NCI-H2029 (cell line): Measurements from ENCODE around the gene GATA5.

Source experiments
- DNase-seq: peaks from one replicate; lab custom pipeline; 2025; lab: John Stamatoyannopoulos, UW

The GATA5 gene

DNA sequence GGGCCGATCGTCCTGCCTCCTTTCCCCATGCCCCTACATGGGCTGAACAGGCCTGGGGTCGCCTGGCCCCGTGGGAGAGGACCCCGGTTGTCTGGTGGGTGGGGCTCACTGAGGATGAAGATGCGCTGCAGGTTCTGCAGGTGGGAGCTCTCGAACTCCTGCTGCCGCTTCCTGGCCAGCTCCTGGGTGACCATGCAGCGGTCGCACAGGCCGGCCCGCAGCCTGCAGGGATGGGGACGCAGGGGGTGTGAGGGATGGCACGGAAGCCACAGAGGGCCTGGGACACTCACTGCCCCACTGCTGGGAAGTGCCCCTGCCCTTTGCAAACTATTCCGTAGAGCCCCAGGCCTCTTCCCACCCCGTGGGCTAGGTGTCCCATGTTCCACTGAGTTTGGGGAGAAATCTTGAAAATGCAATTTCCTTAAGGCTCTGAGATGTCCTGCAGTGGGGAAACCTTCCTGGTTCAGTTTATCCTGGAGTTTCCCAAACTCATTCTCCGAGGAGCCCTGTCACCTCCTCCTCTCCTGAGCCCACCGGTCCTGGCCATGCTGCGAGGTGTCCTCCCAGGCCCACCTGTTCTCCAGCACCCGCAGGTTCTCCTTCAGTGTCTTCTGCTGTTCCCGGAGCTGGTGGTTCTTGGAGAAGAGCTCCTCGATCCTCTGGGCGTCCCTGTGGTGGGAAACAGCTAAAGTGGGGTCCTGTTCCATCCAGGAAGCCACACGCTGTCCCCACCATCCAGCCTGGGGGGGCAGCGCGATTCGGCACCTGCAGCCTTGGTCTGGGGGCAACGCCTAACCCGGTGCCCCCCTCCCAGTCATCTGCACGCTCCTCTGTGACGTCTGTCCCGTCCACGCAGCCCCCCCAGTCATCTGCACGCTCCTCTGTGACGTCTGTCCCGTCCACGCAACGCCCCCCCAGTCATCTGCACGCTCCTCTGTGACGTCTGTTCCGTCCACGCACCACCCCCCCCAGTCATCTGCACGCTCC lies 58.9 kb downstream of the GATA5 start:
- DNase-seq = no peak

DNA sequence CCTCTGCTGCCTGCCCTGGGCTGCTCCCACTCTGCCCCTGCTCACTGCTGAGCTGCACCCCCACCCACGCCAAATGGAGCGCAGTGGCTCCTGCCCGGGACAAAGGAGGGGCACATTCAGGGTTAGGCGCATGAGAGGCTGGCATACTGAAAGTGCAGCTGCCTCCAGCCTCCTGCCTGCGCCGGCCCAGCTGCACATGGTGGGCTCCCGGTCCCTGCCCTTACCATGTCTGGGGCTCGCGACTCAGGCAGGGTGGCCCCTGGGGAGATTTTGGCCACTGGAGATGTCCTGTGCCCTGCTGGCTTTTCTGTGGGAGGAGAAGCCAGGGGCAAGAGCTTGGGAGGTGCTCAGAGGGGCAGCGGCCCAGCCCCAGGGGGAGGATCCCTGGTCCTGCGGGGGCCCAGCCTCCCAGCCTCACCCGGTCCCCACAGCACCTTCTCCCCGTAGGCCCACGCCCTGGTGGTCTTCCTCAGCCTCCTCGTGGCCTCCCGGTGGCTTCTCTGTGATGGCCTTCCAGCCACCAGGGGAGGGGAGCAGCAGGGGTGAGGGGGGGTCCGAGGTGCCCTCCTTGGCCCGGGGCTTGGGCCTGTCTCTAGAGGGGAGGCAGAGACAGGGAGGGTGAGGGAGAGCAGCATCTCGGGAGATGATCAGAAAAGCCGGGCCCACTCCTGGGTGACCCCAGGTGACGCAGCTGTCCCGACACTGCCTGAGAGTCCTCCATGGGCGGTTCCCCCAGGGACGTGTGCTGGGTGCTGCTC lies 60.3 kb downstream of the GATA5 start:
- no peak for DNase-seq

DNA sequence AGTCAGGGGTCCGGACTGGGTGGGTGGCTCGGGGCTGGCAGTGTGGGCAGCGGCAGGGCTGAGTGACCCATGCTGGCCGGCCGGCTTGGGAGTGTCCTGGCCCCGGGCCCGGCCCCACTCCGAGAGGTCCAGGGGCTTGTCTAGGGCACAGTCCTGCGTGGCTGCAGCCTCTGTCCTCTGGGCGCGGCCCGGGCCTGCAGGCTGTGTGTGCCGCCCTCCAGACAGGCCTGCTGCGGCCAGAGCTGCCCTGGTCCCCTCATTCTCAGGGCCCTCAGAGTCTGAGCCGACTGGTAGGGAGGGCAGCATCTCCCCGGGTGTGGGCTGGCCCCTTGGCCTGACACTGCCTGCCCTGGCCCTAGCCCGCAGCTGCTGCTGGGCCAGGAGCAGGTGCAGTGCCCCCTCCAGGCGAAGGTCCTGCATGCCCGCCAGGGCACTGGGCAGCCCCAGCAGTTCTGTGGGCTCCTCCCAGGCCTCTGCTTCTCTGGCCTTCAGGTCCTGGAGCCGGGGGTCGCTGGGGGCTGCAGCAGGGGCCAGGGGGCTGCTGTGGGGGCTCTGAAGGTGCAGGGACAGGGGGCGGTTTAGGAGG lies 61.8 kb downstream of the GATA5 start:
- DNase-seq = no peak
